T-helper 1 cell (primary cell): ENCODE data around the gene ZNF169.
A peak's percentile ranks its signal among the peaks of the same experiment; 100 is the strongest.
"Not testable (repeated sequence)": the region's sequence is repeated elsewhere in the genome, so short reads cannot be mapped to it uniquely, and the experiment has no call there.

Experiments
- DNase-seq, 5 donors: peaks; one replicate each; pipeline ENCODE4 v3.0.0-alpha.2; 2012 to 2020
- total RNA-seq, 4 donors: gene quantifications; one replicate each; lab custom pipeline; 2026; lab: John Stamatoyannopoulos, UW

The ZNF169 gene
- total RNA-seq: 3.4 to 11.0 (median 7.5) reads per million in 4 donors

- DNase-seq: peak; percentile 68 to 86 (median 78)
Measured at GRCh38 chr9:94259077-94259862, at the start of gene ZNF169. Gene ZNF169, plus strand, starts transcription at chr9:94259298. Its CDS starts 19,515 bp downstream, at chr9:94278813.

- DNase-seq: no peak
Measured at GRCh38 chr9:94210616-94211603, 48.2 kb upstream of the ZNF169 start.

- DNase-seq: no peak
Measured at GRCh38 chr9:94212091-94212490, 47.0 kb upstream of the ZNF169 start.

GRCh38 chr9:94212531-94212930, 46.6 kb upstream of the ZNF169 start:
- no peak for DNase-seq

- DNase-seq: peak; percentile 35 to 75 (median 51)
Measured at GRCh38 chr9:94213511-94214124, 45.5 kb upstream of the ZNF169 start.

- DNase-seq: no peak
Measured at GRCh38 chr9:94222870-94223269, 36.2 kb upstream of the ZNF169 start.

- not testable (repeated sequence) for DNase-seq
Measured at GRCh38 chr9:94225413-94225812, 33.7 kb upstream of the ZNF169 start.

GRCh38 chr9:94228616-94229015, 30.5 kb upstream of the ZNF169 start:
- DNase-seq: no peak

- no peak for DNase-seq
Measured at GRCh38 chr9:94232428-94232827, 26.7 kb upstream of the ZNF169 start.

- DNase-seq: not testable (repeated sequence)
Measured at GRCh38 chr9:94241098-94241497, 18.0 kb upstream of the ZNF169 start.

- no peak for DNase-seq
Measured at GRCh38 chr9:94245651-94246050, 13.4 kb upstream of the ZNF169 start.

- DNase-seq: peak in 1 of 5 donors; percentile 17
Measured at GRCh38 chr9:94250456-94250855, 8.6 kb upstream of the ZNF169 start.

- no peak for DNase-seq
Measured at GRCh38 chr9:94256007-94256406, 3.1 kb upstream of the ZNF169 start.

- not testable (repeated sequence) for DNase-seq
Measured at GRCh38 chr9:94265626-94266402, 6.7 kb downstream of the ZNF169 start.

- DNase-seq: no peak
Measured at GRCh38 chr9:94269264-94269663, 10.2 kb downstream of the ZNF169 start.

GRCh38 chr9:94270009-94270408, 10.9 kb downstream of the ZNF169 start:
- no peak for DNase-seq

GRCh38 chr9:94277029-94277428, 17.9 kb downstream of the ZNF169 start:
- DNase-seq: not testable (repeated sequence)

GRCh38 chr9:94277885-94278536, 18.9 kb downstream of the ZNF169 start:
- DNase-seq: no peak

GRCh38 chr9:94280409-94280989, 21.4 kb downstream of the ZNF169 start:
- no peak for DNase-seq

GRCh38 chr9:94281101-94281500, 22.0 kb downstream of the ZNF169 start:
- DNase-seq: no peak

- no peak for DNase-seq
Measured at GRCh38 chr9:94286116-94286515, 27.0 kb downstream of the ZNF169 start.
